GM13977 (cell line): ENCODE results near the gene ASTL.

Experiments
- DNase-seq: peaks from one replicate; pipeline ENCODE4 v3.0.0; 2012; ENCODE audit warnings: low spot score
- CTCF ChIP-seq: IDR thresholded peaks from 2 replicates; pipeline ENCODE4 v1.5.1; 2012; ENCODE audit warnings: mild to moderate bottlenecking, control low read depth; ENCODE audit not compliant: insufficient read depth; ENCODE audit errors: extremely low read depth, missing control alignments
- in situ Hi-C: fragments of 300-500 bp; cut with MboI; formaldehyde crosslinking; loops from one replicate; pipeline ENCODE4 v1.12.0; 2022; ENCODE audit warnings: low sequenced_read_pairs, low pct_unique_long_range_greater_than_20kb, mixed read lengths, inconsistent platforms; ENCODE audit not compliant: unreplicated experiment

The ASTL gene

GRCh38 chr2:96151595-96152303 lies 13.4 kb upstream of the ASTL start:
- no peak for DNase-seq
- no peak for TF ChIP-seq CTCF
- in situ Hi-C loops: no loop called here

GRCh38 chr2:96150791-96151594 lies 12.7 kb upstream of the ASTL start:
- DNase-seq: no peak
- in situ Hi-C loops: no loop called here
- no peak for TF ChIP-seq CTCF

- TF ChIP-seq CTCF: no peak
- DNase-seq: no peak
- in situ Hi-C loops: no loop called here
Measured at GRCh38 chr2:96150007-96150640, 11.8 kb upstream of the ASTL start.

- in situ Hi-C loops: no loop called here
- peak; percentile 81 for DNase-seq
- TF ChIP-seq CTCF: no peak
Measured at GRCh38 chr2:96148410-96149217, 10.3 kb upstream of the ASTL start.

GRCh38 chr2:96147593-96148201 lies 9.4 kb upstream of the ASTL start:
- TF ChIP-seq CTCF: no peak
- in situ Hi-C loops: no loop called here
- peak; percentile 18 for DNase-seq
